Transverse colon (tissue), 4 donors: Measurements from ENCODE around the gene POLR2F.

Experiments used
- EP300 ChIP-seq: sonication (generic); formaldehyde crosslinking; IDR thresholded peaks from one replicate; pipeline ENCODE4 v1.6.1; 2017; ENCODE audit warnings: antibody characterized with exemption, low read depth
- POLR2A ChIP-seq: fragments of 450-650 bp; IDR thresholded peaks from one replicate; pipeline ENCODE4 v1.6.1; 2016; ENCODE audit warnings: antibody characterized with exemption, mild to moderate bottlenecking, moderate library complexity
- POLR2AphosphoS5 ChIP-seq, 3 donors: sonication (generic); formaldehyde crosslinking; IDR thresholded peaks; one replicate each; pipeline ENCODE4 v1.6.1; 2016; ENCODE audit warnings: antibody characterized with exemption in 3 of 3
- TF ChIP-seq, protein P1 (sequence below), 5 experiments: fragments of 200-600 bp in 3 of 5; fragments of 450-650 bp in 2 of 5; sonication (generic) in 3 of 5; IDR thresholded peaks; 1 replicate in 2 of 5; 2 replicates in 3 of 5; pipeline ENCODE4 v1.5.1; 2016 to 2017; ENCODE audit warnings: antibody characterized with exemption in 5 of 5, inconsistent platforms in 3 of 5, mild to moderate bottlenecking in 2 of 5, moderate library complexity in 1 of 5

- TF ChIP-seq, protein P1, sequence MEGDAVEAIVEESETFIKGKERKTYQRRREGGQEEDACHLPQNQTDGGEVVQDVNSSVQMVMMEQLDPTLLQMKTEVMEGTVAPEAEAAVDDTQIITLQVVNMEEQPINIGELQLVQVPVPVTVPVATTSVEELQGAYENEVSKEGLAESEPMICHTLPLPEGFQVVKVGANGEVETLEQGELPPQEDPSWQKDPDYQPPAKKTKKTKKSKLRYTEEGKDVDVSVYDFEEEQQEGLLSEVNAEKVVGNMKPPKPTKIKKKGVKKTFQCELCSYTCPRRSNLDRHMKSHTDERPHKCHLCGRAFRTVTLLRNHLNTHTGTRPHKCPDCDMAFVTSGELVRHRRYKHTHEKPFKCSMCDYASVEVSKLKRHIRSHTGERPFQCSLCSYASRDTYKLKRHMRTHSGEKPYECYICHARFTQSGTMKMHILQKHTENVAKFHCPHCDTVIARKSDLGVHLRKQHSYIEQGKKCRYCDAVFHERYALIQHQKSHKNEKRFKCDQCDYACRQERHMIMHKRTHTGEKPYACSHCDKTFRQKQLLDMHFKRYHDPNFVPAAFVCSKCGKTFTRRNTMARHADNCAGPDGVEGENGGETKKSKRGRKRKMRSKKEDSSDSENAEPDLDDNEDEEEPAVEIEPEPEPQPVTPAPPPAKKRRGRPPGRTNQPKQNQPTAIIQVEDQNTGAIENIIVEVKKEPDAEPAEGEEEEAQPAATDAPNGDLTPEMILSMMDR (IDR thresholded peaks at IDR 0.05): no peak
- TF ChIP-seq POLR2AphosphoS5 (IDR thresholded peaks at IDR 0.05) (no peak), EP300 (no peak), POLR2A (no peak)
Measured at GRCh38 chr22:38009000-38009806, 55.7 kb downstream of the POLR2F start.
